ENCODE data around the gene AAMP.
"Not testable (repeated sequence)": the region's sequence is repeated elsewhere in the genome, so short reads cannot be mapped to it uniquely, and the experiment has no call there.

The AAMP gene

GRCh38 chr2:218273908-218274249 is 3.9 kb upstream of the AAMP start:
- DNase-seq: no peak

GRCh38 chr2:218273214-218273907 is 3.4 kb upstream of the AAMP start:
- not testable (repeated sequence) for DNase-seq

- peak; percentile 38 to 58 for DNase-seq
Measured at GRCh38 chr2:218272531-218273212, 2.7 kb upstream of the AAMP start.

- no peak for DNase-seq
Measured at GRCh38 chr2:218271865-218272530, 2.1 kb upstream of the AAMP start.

GRCh38 chr2:218271487-218271797 is 1.5 kb upstream of the AAMP start:
- no peak for DNase-seq

- DNase-seq: no peak
Measured at GRCh38 chr2:218270721-218271486, 967 bp upstream of the AAMP start.

GRCh38 chr2:218267259-218267658 is 2.7 kb downstream of the AAMP start:
- no peak for DNase-seq

- no peak for DNase-seq
Measured at GRCh38 chr2:218266316-218266979, 3.5 kb downstream of the AAMP start.

- DNase-seq: no peak
Measured at GRCh38 chr2:218265626-218266025, 4.3 kb downstream of the AAMP start.

- DNase-seq: no peak
Measured at GRCh38 chr2:218264773-218265561, 5.0 kb downstream of the AAMP start.

GRCh38 chr2:218263817-218264641 is 5.9 kb downstream of the AAMP start:
- no peak for DNase-seq

GRCh38 chr2:218262631-218263586 is 7.0 kb downstream of the AAMP start:
- no peak for DNase-seq

GRCh38 chr2:218262237-218262600 is 7.7 kb downstream of the AAMP start:
- DNase-seq: no peak

GRCh38 chr2:218261423-218262236 is 8.3 kb downstream of the AAMP start:
- peak; percentile 41 to 44 for DNase-seq

GRCh38 chr2:218260742-218261422 is 9.1 kb downstream of the AAMP start, which contains the start of gene GPBAR1:
TSS of gene GPBAR1 (plus strand) at chr2:218261015. CDS start at chr2:218262725, 1,710 bp downstream.
- DNase-seq: no peak

- DNase-seq: no peak
Measured at GRCh38 chr2:218260166-218260565, 9.8 kb downstream of the AAMP start.

- no peak for DNase-seq
Measured at GRCh38 chr2:218259099-218259961, 10.6 kb downstream of the AAMP start.
